HepG2 (cell line): Measurements from ENCODE around the gene GLOD4.

ENCODE experiments used
- CREM ChIP-seq, 2 experiments: sonication (generic) in 1 of 2; formaldehyde crosslinking in 1 of 2; IDR thresholded peaks; 2 replicates each; pipeline versions ENCODE4 v1.4.0 to v1.6.1; 2016 to 2020; ENCODE audit warnings: antibody characterized with exemption in 1 of 2, mild to moderate bottlenecking in 1 of 2, missing genetic modification reagents in 1 of 2
- EZH2 ChIP-seq: conservative IDR thresholded peaks from 2 replicates; pipeline ENCODE4 v1.6.1; 2012; ENCODE audit warnings: mild to moderate bottlenecking, low read depth, low read length, moderate library complexity

- no peak for TF ChIP-seq CREM (IDR thresholded peaks at IDR 0.05)
- TF ChIP-seq CREM (CRISPR knock-in tag; IDR thresholded peaks at IDR 0.05): no peak
- TF ChIP-seq EZH2: no peak
Measured at GRCh38 chr17:798246-798645, 16.2 kb upstream of the GLOD4 start.
